GM12891 (cell line): Measurements from ENCODE around the gene SPA17.

Experiments used
- DNase-seq: peaks from one replicate; pipeline ENCODE4 v3.0.0; 2011; ENCODE audit warnings: low spot score; ENCODE audit not compliant: insufficient read length
- FAIRE-seq: peaks from 2 replicates; lab custom pipeline; 2011; peaks lifted over from hg19 to GRCh38; lab: Jason Lieb, UNC
- PAX5 ChIP-seq: IDR thresholded peaks from 2 replicates; pipeline ENCODE4 v1.6.1; 2011; ENCODE audit warnings: low read length, moderate library complexity, mild to moderate bottlenecking; ENCODE audit not compliant: insufficient read depth, severe bottlenecking
- POLR2A ChIP-seq: IDR thresholded peaks from 2 replicates; pipeline ENCODE4 v1.6.1; 2011; ENCODE audit warnings: low read depth, low read length, control low read depth
- POLR2AphosphoS5 ChIP-seq: IDR thresholded peaks from 2 replicates; pipeline ENCODE4 v1.6.1; 2011; ENCODE audit warnings: low read depth, low read length, control low read depth
- POU2F2 ChIP-seq: IDR thresholded peaks from 2 replicates; pipeline ENCODE4 v1.6.1; 2011; ENCODE audit warnings: low read depth, mild to moderate bottlenecking, control low read depth, low read length, moderate library complexity
- SPI1 ChIP-seq: IDR thresholded peaks from 2 replicates; pipeline ENCODE4 v1.6.1; 2011; ENCODE audit warnings: low read depth, low read length, control low read depth
- TAF1 ChIP-seq: IDR thresholded peaks from 2 replicates; pipeline ENCODE4 v1.6.1; 2011; ENCODE audit warnings: low read depth, low read length, control low read depth

The SPA17 gene

GRCh38 chr11:124745835-124746620, 72.3 kb downstream of the SPA17 start:
- FAIRE-seq (peak; percentile 84), DNase-seq (peak; percentile 56)
- no peak for TF ChIP-seq POU2F2
- no peak for TF ChIP-seq POLR2AphosphoS5
- TF ChIP-seq POLR2A, result no peak
- peak; percentile 45; the same call in 1 of the 2 replicates for TF ChIP-seq SPI1
- no peak for TF ChIP-seq PAX5
- TF ChIP-seq TAF1, result no peak

DNA sequence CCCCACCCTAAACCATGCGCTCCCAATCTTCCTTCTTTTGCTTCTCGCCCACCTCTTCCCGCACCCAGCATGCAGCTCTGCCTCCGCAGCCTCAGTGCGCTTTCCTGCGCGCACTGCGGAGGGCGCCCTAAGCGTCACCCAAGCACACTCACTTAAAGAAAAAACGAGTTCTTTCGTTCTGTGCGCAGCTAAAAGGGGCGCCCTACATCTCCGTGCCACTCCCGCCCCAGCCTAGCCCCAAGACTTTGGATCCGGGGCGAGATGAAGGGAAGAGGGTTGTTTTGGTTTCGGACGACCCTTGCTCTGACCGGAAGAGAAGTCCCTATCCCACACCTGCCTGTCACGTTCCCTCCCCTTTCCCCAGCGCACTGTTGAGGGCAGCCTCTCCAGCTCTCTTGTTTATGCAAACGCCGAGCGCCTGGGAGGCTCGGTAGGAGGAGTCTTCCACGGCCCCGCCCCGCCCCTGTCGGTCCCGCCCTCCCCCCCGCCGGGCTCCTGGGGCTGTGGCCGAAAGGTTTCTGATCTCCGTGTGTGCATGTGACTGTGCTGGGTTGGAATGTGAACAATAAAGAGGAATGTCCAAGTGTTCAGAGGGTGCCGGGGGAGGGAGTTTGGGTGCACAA, 73.0 kb downstream of the SPA17 start:
- TF ChIP-seq POU2F2, result peak; percentile 87; the same call in 1 of the 2 replicates
- TF ChIP-seq POLR2AphosphoS5, result no peak
- FAIRE-seq, result peak; percentile 98
- DNase-seq, result peak; percentile 90
